Fibroblast of peridontal ligament (primary cell): ENCODE data around the gene PTPA.

Experiments used
- DNase-seq: peaks from one replicate; pipeline ENCODE4 v3.0.0-alpha.2; 2010; ENCODE audit errors: extremely low read depth

PTPA gene

DNA sequence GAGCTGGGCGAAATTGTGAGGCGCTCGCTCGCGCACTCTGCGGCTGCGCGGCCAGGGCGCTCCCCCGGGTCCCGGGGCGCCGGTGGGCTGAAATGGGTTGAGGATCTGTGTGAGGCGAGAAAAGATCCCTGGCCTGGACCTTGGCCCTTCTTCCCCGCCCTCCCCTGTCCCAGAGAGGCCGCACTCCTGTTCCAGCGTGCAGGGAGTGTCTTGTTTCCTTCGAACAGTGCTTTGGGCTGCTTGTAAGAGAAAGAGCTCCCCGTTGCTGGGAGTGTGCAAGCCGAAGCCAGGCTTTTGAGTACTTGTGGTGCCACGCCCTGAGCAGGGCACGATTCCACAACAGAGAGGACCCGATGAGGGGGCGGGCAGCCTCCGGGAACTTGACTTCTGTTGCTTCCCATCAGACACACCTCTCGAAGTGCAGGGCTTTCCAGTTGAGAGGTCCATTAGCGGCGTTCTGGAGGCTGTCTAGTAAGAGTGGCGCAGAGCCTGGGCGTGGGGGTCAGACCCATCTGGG is 29.8 kb upstream of the PTPA start:
- no peak for DNase-seq

DNA sequence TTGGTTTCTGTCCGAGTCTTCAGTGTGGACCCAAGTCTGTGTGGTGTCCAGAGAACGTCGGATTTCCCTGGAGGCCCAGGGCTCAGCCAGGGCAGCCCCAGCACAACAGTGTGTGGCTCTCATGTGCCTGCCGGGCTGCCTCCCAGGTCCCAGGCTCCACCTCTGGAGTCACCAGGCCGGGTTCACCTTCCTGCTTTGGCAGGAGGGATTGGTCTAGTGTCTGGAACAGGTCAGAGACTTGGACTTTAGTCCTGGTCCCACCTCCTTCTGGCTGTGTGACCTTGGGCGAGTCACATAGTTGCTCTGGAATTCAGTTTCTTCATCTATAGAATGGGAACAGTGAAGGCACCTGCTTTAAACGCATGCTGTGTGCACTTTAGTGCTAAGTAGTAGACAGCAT is 27.1 kb upstream of the PTPA start:
- DNase-seq, result no peak

DNA sequence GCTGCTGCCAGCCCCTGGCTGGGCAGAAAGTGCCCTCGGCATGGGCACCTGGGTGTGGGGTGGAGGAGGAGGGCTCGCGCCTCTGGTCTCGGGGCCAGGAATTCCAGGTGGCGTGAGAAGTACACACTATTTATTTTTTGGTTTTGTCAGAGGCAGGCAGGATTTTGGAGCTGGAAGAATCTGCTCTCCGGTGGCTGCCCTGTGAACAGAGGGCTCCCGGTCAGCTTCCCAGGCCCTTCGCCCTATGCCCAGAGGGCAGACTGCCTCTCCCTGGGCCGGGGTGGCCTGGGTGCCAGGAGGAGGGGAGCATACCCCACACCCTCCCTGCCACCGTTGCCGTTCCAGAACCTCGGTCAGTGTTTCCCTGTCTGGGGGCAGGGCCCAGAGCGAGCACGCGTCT is 22.0 kb upstream of the PTPA start:
- no peak for DNase-seq

DNA sequence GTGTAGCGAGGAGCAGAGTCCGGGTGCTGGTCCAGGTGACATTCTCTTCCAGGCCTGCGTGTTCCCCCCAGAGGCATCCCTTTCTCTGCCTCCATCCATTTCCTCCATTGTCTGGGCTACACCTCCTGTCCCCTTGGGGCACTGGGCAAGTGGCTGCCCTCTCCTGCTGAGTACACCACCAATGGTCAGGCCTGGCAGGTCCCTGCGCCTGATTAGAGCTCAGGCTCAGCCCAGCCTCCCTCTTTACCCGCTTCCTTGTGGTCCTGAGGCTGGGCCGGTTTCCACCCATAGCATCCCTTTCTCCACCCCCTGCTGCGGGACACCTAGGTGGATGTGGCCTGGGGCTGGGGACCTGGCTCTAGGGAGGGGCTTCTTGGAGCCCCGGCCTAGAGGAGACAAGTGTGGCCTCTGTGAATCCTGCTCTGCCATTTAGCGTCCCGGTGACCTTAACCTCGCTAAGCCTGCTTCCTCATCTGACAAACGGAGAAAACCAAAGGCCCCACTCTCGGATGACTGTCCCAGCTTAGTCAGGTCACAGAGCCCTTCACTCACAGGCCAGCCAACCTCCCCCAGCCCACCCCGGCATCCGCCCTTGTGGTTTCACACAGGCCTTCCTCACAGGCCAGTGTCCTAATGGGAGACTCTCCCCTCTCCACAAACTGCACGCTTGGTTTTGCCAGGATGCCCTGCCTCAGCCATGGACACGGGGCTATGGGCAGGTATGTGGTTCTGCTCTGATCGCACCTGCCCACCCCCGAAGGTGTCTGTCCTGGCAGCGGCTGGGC is 17.4 kb upstream of the PTPA start:
- no peak for DNase-seq

DNA sequence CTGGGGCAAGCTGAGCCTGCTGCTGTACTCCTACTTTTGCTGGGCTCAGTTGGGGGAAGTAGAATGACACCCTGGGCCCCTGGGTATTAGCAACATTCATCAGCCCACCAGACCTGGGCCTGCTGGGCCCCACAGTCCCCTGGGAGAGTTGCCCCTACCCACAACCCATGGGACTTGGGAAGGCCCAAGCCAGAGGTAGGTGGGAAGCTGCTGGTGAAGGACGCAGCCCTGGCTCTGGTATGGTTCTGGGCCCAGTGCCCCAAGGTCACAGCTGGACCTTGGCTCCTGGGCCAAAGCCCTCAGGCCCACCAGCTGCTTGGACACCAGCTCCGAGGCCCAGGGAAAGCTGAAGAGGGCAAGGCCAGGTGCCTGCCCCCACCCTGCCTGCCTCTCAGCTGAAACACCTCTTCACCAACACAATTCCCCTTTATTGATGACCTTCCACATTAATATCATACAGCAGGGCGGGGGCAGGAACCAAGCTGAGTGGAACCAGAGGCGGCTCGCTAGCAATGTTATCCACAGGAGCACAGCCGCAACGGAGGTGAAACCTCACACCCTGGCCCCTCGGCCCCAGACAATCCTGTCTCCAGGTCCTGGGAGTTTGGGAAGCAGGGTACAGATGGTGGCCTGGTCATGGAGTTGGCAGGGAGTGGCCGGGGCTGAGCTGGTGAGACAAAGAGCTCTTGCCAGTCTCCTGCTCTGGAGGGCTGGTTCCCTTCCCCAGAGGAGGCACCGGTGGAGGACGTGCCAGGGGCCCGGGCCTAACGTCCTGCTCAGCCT is 16.6 kb upstream of the PTPA start:
- no peak for DNase-seq

DNA sequence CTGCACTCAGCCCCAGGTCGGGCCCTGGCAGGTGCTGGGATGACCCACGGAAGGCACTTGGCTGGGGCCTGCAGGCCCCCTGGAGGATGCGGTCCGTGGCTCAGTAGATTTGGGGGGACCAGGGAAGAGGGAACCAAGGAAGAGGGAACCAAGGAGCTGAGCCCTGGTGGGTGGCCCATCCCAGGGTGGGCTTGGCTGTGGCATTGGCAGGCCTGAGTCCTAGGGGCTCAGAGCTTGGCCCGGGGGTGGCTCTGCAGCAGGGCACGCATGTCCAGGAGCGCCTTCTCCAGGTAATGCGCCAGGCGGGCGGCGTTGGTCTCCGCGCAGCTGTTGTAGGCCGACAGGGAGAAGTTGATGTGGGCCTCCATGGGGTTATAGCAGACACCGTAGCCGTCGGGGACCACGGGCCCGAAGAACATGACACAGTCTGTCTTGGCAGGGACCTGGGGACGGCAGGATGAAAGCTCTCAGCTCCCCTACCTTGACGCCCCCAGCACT is 16.0 kb upstream of the PTPA start:
- DNase-seq, result no peak

DNA sequence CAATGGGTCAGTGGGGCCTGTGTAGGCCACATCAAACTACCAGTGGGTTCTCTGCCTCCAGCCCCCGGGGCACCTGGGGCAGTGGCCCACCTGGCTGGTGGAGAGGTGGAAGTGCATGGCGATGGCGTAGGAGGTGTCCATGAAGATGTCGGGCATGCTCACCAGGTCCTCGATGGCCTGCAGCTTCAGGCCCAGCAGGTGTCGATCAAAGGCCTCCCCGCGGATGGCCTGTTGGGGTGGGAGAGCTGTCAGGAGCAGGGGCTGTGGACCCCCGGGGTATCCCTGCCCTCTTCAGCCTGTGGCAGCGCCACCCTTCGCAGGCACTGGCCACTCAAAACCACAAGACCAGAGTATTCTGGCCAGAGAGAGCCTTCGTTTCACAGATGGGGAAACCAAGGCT is 15.3 kb upstream of the PTPA start:
- DNase-seq, result no peak

DNA sequence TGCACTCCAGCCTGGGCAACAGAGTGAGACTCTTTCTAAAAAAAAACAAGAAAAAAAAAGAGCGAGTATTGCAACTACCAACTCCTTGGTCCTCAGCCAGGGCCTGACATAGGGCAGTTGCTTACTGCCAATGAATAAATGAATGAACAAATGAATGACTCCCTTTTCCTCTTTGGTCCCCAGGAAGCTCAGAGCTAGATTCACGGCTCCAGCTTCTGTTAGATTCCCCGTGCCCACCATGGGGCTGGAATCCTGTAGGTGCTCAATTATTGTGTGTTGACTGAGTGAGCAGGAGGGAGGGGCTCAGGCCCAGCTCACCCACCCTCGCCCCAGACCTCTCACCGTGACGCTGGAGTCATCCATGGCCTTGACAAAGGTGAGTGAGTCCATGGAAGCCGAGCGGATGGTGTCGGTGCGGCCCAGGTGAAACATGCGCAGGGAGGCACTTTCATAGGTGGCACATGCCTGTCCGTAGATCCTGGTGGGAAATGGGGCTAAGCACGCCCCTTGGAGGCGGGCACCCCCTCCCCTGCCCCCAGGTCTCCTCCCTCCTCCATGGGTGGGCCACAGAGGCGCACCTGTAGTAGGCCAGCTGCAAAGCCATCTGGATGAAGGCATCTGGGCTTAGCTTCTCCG is 13.4 kb upstream of the PTPA start:
- no peak for DNase-seq

DNA sequence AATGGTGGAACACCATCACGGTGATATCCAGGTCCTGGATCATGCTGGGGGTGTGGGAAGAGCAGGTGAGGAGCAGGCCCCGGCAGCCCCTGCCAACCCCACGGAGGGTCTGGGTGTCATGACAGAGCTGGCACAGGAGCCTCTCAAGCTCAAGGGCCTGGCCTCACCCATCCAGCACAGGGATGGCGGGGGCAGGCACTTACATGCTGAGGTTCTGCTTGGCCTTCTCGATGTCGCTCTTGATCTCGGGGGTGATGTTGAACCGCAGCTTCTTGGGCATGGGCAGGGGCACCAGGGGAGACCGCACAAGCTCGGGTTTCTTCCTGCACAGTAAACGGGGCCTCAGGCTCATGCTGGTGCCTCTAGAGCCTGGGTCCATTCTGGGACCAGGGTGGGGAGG is 12.9 kb upstream of the PTPA start:
- DNase-seq, result no peak

DNA sequence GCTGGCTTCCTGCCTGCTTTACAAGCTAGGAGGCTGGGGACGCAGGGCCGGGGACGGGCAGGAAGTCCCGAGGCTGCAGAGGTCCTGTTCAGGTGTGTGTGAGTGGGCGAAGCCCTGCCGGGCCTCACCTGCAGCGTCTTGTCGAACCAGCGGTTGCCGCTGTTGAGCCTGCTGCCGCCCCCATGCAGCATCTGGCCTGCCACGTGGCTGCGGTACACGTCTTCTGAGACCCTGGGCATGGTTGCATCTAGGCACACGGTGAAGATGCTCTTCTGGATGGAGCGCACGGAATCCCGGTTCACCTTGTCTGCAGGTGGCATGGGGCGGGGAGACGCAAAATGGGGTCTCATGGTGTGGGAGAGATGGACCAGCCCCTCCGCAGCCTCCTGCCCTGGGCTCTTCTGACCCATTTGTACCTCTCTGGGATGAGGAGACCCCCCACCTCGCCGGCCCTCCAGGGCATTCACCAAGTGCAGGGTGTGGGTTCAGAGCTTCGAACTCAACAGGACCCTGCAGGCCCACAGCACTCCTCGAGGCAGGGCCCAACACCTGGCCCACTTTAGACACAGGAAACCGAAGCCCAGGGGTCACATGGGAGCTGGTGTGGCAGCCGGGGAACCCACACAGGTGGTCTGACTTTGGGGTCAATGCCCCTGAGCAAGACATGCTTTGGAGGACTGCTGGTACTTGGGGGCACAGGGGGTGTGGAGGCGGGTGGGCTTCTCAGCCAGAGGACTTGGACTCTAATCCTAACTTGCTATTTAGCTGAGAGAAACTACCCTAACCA is 10.6 kb upstream of the PTPA start:
- no peak for DNase-seq

DNA sequence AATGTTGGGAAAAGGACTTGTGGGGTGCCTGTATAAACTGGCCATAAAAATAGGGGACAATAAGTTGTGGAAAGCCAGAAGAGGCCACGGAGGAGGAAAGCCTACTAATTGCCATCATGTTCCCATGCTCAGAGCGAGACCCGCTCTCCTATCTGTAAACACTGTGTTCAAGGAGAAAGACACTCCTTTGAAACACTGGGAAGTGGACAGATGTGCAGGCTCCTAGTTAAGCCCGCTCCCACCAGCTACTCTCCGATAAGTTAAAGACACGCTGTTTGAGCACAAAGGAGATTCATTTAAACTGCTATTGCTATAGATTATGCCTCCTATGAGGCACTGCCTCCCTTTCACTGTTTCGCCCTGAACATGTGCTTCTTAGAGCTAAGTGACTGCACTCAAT is 9.9 kb upstream of the PTPA start:
- DNase-seq, result no peak

DNA sequence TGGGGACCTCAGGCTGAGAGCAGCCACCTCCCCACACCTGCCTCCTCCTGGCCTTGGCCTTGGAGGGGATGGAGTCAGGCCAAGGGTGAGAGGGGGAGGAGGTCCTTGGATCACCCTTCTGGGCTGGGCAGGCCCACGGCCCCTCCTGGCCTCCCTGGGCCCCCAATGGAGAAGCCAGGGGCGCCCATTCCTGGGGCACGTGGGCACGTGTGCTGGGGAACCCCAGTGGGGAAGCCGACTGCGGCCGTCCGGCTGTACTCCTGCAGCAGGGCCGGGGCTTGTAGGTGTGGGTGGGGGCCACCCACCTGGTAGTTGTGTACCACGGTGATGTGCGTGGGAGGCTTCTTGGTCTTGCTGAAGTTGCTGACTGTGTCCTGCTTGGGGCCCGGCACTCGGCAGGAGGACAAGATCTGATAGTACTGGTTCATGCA is 9.1 kb upstream of the PTPA start:
- no peak for DNase-seq

DNA sequence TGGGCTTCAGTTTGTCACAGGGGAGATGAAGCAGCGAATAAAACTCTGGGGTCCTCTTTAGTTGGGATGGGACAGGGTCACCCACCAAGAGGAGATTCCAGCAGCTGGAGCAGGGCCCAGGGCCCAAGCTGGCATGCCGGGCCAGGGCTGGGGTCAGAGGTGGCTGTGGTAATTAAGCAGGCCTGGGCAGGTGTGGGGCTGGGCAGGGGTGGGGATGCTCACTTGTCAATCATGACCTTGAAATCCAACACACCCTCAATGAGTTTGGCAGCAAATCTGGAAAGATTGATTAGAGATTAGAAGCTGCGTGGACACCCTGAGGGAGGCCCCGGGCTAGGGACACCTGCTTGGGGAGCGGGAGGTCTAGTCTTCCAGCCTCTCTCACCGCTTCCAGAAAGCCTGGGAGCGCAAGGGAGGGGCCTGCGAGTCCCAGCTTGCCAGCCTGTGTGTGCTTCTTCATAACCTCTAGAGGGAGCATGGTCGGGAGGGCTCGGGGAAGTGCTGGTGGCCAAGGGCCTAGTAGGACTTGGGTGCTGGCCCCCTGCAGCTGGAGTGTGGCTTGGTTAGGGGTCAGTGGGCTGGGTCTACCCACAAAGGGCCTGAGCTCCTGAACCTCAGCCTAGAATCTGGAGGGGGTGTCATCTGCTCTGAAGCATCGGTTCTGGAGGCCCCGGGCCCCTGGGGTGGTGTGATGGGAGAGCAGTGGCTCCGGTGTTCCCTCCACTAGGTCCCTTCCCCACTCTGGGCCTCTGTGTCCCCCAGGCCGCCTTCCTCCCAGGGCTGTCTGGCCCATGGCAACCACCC is 8.2 kb upstream of the PTPA start:
- DNase-seq, result peak; percentile 35

DNA sequence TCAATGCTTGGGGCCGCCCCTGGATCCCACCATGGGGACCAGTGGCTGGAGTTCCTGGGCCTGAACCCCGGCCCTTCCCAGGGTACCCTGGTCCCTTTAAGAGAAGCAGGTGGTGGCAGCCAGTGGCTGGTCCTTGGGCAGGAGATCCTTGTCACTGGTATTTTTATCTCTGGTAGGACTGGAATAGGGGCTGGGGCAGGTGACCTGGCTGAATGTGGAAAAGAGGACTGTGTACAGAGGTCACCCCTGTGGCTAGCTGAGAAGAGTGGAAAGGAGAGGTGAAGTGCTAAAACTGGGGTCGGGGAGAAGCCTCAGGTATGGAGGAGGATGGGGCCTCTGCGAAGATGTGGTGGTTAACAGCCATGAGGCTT is 7.6 kb upstream of the PTPA start:
- no peak for DNase-seq

DNA sequence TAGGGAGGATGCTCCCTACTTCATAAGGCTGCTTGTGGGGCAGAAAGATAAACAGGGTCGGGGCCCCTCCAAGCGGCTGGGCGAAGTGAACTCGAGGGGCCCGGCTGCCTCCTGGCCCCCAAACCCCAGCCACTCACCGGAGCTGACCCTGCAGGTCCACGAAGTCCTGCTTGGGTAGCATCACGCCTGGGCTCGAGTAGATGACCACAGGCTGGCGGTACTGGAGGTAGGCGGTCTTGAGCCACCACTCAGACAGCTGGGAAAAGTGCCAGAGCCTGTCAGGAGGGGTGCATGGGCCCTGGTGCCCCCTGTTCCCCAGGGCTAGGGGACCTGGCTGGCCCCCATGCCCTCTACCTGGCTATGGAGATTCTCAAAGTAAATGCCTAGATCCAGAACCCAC is 7.2 kb upstream of the PTPA start:
- DNase-seq, result no peak

DNA sequence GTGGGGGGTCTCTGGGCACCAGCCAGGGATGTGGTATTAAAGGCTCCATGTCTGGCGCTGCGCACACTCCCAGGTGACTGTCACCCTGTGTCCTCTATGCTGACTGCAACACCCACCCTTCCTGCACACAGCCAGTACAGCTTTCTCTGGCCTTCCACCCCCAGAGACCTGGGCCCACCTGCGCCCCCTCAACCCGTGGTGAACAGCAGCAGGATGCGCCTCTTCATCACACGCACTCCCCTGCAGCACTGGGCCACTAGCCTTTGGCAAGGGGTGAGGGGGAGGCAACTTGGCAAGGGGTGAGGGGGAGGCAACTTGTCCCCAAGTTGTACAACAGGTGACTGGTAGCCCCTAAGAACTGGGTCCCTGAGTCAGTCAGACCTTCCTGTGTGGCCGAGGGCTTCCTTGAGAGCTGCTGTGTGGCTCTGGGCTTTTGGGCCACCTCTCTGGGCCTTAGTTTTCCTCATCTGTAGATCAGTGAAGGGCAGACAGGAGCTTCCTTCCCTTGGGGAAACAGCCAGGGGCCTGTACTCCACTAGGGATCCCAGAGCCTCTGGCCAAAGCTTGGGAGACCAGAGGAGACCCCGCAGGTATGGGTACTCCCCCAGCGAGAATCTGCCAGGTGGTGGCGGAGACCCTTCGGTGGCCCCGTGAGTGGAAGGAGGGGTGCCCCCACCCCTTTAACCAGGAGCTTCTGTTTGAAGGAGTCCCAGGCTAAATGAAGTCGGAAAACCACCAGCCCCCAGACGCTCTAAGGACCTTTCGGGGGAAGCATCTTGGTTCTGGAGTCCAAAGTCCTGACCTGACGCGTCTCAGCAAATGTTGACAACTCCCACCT is 5.1 kb upstream of the PTPA start:
- no peak for DNase-seq

DNA sequence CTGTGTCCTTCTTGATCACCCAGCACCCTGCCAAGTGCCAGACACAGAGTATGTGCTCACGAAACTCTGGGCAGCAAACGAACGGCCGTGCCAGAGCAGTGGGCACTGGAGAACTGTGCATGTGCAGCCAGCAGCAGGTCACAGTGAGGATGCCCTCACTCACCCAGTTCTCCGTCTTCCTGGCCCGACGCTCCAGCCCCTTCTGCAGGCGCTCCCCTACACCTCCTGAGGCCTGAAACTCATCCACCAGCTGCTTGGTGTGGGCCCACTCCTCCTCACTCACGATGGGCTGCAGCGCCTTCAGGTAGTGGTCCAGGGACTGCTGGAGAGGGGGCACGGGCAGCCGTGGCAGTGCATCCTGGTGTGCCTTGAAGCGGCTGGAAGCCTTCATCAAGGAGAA is 3.6 kb upstream of the PTPA start:
- DNase-seq, result no peak

DNA sequence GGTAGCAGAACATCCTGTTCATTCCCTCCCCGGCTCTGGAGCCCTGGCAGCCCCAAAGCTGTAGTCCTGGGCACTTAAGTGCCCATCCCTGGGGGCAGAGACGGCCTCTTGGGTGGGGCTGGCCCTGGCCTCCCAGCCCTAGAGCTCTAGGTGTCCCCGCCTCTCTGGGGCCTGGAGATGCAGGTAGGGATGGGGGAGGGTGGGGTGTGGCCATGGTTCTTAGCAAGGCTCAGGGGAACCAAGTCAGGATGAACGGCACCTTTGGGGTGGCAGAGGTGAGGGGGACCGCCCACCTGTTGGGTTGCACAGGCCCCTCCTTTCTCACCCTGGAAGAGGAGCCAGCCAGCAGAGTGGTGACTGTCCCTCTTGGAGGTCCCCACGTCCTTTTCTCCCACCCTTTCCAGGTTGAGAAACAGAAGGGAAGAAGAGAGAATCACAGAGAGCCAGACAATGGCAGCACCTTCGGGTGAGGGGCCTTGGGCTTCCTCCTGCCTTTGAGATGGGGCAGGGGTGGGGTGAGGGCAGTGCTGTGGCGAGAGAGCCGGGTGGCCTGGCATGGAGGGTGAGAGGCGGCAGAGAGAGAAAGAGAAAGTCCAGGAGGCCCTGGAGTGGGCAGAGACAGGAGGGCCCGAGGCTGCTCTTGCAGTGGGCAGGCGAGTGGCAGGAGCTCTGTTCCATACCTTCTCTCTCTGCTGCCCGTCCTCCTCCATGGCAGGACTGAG is 3.0 kb upstream of the PTPA start:
- no peak for DNase-seq

DNA sequence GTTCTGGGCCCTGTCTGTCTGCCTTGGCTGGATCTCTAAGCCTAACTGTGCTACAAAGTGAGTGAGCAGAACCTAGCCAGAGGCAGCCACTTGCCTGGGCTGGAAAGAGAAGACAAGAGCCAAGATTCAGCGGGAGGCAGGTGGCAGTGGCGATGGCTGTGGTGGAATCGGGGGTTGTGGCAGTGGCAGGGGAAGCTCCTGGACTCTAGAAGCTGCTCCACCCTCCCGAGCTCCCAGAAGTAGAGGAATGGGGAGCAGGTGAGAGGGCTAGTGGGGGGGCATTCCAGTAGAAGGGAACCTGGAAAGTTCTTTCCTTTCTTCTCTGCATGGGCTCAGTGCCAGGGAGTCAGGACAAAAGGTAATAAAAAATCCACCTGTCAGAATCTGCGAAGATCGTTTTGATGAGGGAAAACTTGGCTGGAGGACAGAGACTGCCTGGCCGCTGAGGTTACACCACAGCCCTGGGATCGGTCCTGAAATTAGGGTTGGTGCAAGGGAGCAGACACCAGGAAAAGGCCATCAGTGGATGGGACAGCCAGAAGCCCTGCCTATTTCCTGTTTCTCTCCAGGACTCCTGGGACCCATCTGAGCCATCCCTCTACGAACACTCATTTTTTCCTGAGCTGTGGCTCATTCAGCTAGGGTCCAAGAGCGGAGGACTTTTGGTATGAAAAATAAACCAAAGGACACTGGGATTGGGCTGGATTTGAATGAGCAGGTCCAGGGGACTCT is 2.2 kb upstream of the PTPA start:
- no peak for DNase-seq
